NCI-H146 (cell line): ENCODE results near the gene TPTE2.
"Not testable (repeated sequence)": the region's sequence is repeated elsewhere in the genome, so short reads cannot be mapped to it uniquely, and the experiment has no call there.

Source experiments
- DNase-seq: peaks from one replicate; lab custom pipeline; 2025; lab: John Stamatoyannopoulos, UW

Gene TPTE2

GRCh38 chr13:19561127-19561582, at the start of gene TPTE2:
TSS of gene TPTE2 (minus strand) at chr13:19561532. CDS start at chr13:19503234, 58,298 bp downstream.
- not testable (repeated sequence) for DNase-seq

GRCh38 chr13:19607523-19608078, 46.3 kb upstream of the TPTE2 start:
- no peak for DNase-seq

- DNase-seq: no peak
Measured at GRCh38 chr13:19606737-19607136, 45.4 kb upstream of the TPTE2 start.

- DNase-seq: no peak
Measured at GRCh38 chr13:19606152-19606551, 44.8 kb upstream of the TPTE2 start.

GRCh38 chr13:19605161-19605955, 44.0 kb upstream of the TPTE2 start:
- no peak for DNase-seq

GRCh38 chr13:19604306-19604705, 43.0 kb upstream of the TPTE2 start:
- no peak for DNase-seq

- peak; percentile 60 for DNase-seq
Measured at GRCh38 chr13:19601749-19602725, 40.7 kb upstream of the TPTE2 start.

GRCh38 chr13:19597523-19597922, 36.2 kb upstream of the TPTE2 start:
- DNase-seq: no peak

GRCh38 chr13:19596960-19597361, 35.6 kb upstream of the TPTE2 start:
- no peak for DNase-seq

GRCh38 chr13:19596086-19596485, 34.8 kb upstream of the TPTE2 start:
- no peak for DNase-seq

- DNase-seq: no peak
Measured at GRCh38 chr13:19592657-19593180, 31.4 kb upstream of the TPTE2 start.

- no peak for DNase-seq
Measured at GRCh38 chr13:19591864-19592263, 30.5 kb upstream of the TPTE2 start.

GRCh38 chr13:19590423-19590822, 29.1 kb upstream of the TPTE2 start:
- no peak for DNase-seq

GRCh38 chr13:19589312-19589711, 28.0 kb upstream of the TPTE2 start:
- no peak for DNase-seq

GRCh38 chr13:19587635-19588300, 26.4 kb upstream of the TPTE2 start:
- DNase-seq: peak; percentile 36

- DNase-seq: peak; percentile 29
Measured at GRCh38 chr13:19586904-19587634, 25.7 kb upstream of the TPTE2 start.

- no peak for DNase-seq
Measured at GRCh38 chr13:19581675-19582074, 20.3 kb upstream of the TPTE2 start.

- no peak for DNase-seq
Measured at GRCh38 chr13:19575230-19575629, 13.9 kb upstream of the TPTE2 start.

GRCh38 chr13:19573120-19573716, 11.9 kb upstream of the TPTE2 start:
- DNase-seq: no peak

- no peak for DNase-seq
Measured at GRCh38 chr13:19572280-19572679, 10.9 kb upstream of the TPTE2 start.
